Osteocyte (in vitro differentiated cells): ENCODE results near the gene PPIG. TPM values are rescaled to one million over a fixed set of nuclear protein-coding genes. Genes with fewer than 3 reads are reported as not detected.
A peak's percentile ranks its signal among the peaks of the same experiment; 100 is the strongest.

Experiments used
- DNase-seq: peaks from one replicate; pipeline ENCODE4 v3.0.0; 2021; ENCODE audit warnings: mixed read lengths; ENCODE audit not compliant: unreplicated experiment; ENCODE audit errors: extremely low spot score
- H3K27ac Mint-ChIP-seq: one replicate; pipeline ENCODE4 v1.8.0; 2021; ENCODE audit warnings: mild to moderate bottlenecking, mixed read lengths; ENCODE audit not compliant: unreplicated experiment
- H3K27me3 Mint-ChIP-seq: one replicate; pipeline ENCODE4 v1.8.0; 2021; ENCODE audit warnings: mixed read lengths; ENCODE audit not compliant: unreplicated experiment
- H3K36me3 Mint-ChIP-seq: one replicate; pipeline ENCODE4 v1.8.0; 2021; ENCODE audit warnings: mixed read lengths; ENCODE audit not compliant: unreplicated experiment
- H3K4me1 Mint-ChIP-seq: one replicate; pipeline ENCODE4 v1.8.0; 2021; ENCODE audit warnings: mixed read lengths; ENCODE audit not compliant: unreplicated experiment
- H3K4me3 Mint-ChIP-seq: one replicate; pipeline ENCODE4 v1.8.0; 2021; ENCODE audit warnings: mild to moderate bottlenecking, moderate library complexity, mixed read lengths; ENCODE audit not compliant: unreplicated experiment
- H3K9me3 Mint-ChIP-seq: one replicate; pipeline ENCODE4 v1.8.0; 2021; ENCODE audit warnings: mixed read lengths; ENCODE audit not compliant: unreplicated experiment
- total RNA-seq: library from RNA; stranded (reverse); gene quantifications from 2 replicates; pipeline ENCODE4 v1.2.1, GENCODE V29; 2021
- TF ChIP-seq, protein P1 (sequence below): fragments of 200-600 bp; sonication (generic); IDR thresholded peaks from 2 replicates; pipeline ENCODE4 v1.5.0; 2021; ENCODE audit warnings: antibody characterized with exemption, mild to moderate bottlenecking, moderate library complexity

The PPIG gene
- total RNA-seq, 1 donor from 2014 or later = 45.9 TPM

DNA sequence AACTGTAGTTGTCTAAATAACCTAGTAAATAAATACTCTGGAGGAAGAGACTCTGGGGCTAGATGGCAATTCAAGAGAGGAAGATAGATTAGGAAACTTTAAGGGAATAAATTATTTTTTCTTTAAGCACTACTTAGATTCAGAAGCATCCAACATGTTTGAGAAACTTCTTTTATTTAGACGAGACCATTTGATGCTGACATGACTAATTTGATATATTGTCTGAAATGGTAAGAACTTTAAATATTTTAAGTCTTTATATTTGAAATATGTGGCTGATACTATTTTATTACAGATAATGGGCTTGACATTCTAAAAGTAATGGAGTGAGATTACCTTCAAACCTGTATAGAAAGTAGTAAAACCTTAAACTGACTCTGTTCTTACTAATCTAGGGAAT, 36.4 kb downstream of the PPIG start:
- DNase-seq = no peak
- peaks cover 29% of the 10 kb centered on the region for H3K9me3 Mint-ChIP-seq
- TF ChIP-seq, protein P1, sequence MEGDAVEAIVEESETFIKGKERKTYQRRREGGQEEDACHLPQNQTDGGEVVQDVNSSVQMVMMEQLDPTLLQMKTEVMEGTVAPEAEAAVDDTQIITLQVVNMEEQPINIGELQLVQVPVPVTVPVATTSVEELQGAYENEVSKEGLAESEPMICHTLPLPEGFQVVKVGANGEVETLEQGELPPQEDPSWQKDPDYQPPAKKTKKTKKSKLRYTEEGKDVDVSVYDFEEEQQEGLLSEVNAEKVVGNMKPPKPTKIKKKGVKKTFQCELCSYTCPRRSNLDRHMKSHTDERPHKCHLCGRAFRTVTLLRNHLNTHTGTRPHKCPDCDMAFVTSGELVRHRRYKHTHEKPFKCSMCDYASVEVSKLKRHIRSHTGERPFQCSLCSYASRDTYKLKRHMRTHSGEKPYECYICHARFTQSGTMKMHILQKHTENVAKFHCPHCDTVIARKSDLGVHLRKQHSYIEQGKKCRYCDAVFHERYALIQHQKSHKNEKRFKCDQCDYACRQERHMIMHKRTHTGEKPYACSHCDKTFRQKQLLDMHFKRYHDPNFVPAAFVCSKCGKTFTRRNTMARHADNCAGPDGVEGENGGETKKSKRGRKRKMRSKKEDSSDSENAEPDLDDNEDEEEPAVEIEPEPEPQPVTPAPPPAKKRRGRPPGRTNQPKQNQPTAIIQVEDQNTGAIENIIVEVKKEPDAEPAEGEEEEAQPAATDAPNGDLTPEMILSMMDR = no peak
- peaks cover 9% of the 10 kb centered on the region for H3K4me1 Mint-ChIP-seq
- no peak overlapping the region for H3K4me3 Mint-ChIP-seq
- peak overlapping the region; percentile 20 for H3K27ac Mint-ChIP-seq
- H3K36me3 Mint-ChIP-seq = peaks cover 69% of the 10 kb centered on the region
- no peaks in the 10 kb centered on the region for H3K27me3 Mint-ChIP-seq

DNA sequence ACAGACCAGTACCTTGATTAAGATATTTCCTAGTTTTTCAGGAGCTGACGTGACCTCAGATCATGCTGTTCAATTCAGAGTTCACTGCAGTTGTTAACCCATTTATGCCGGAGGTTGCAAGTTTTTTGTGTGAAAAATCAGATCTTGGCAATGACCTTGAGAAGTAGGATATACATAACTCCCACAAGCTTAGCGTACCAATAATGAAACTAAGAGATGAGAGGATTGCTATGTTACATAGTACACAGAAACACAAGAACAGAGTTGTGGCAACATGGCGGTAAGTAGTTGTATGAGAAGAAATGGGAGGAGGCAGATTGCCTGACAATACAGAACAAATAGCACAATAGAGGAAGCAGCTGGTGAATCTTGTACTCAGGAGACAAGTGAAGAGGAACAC, 39.1 kb downstream of the PPIG start:
- DNase-seq = no peak
- H3K27ac Mint-ChIP-seq = no peak overlapping the region
- no peak overlapping the region for H3K4me3 Mint-ChIP-seq
- H3K9me3 Mint-ChIP-seq = peaks cover 9% of the 10 kb centered on the region
- TF ChIP-seq, protein P1 = no peak
- H3K4me1 Mint-ChIP-seq = peaks cover 9% of the 10 kb centered on the region
- no peaks in the 10 kb centered on the region for H3K27me3 Mint-ChIP-seq
- H3K36me3 Mint-ChIP-seq = peaks cover 45% of the 10 kb centered on the region

DNA sequence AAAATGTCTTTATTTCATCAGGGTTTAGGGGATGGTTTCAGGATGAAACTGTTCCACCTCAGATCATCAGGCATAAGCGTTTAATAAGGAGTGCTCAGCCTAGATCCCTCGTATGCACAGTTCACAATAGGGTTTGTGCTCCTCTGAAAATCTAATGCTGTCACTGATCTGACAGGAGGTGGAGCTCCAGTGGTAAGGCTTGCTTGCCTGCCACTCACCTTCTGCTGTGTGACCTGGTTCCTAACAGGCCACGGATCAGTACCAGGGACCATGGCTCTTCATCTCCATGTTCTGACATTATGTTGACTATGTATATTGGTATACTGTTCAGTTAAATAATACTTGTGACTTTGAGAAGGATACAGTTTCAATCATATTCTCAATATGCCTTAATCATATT, 41.6 kb downstream of the PPIG start:
- no peak for DNase-seq
- Mint-ChIP-seq H3K27me3 (no peaks in the 10 kb centered on the region), H3K4me3 (no peak overlapping the region), H3K27ac (no peak overlapping the region), H3K4me1 (no peaks in the 10 kb centered on the region), H3K36me3 (peaks cover 28% of the 10 kb centered on the region), H3K9me3 (no peaks in the 10 kb centered on the region)
- TF ChIP-seq, protein P1 = no peak

DNA sequence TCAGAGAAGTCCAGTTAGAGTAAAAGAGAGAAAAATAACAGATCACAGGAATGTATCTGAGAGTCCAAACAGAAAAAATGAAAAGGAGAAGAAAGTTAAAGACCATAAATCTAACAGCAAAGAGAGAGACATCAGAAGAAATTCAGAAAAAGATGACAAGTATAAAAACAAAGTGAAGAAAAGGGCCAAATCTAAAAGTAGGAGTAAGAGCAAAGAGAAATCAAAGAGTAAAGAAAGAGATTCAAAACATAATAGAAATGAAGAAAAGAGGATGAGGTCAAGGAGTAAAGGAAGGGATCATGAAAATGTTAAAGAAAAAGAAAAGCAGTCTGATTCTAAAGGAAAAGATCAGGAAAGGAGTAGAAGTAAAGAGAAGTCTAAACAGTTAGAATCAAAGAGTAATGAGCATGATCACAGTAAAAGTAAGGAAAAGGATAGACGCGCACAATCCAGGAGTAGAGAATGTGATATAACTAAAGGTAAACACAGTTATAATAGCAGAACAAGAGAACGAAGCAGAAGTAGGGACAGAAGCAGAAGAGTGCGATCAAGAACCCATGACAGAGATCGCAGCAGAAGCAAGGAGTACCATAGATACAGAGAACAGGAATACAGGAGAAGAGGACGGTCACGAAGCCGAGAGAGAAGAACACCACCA, 52.4 kb downstream of the PPIG start:
- Mint-ChIP-seq H3K27ac (no peak overlapping the region), H3K4me1 (no peaks in the 10 kb centered on the region), H3K4me3 (no peak overlapping the region), H3K36me3 (peaks cover 15% of the 10 kb centered on the region), H3K9me3 (no peaks in the 10 kb centered on the region), H3K27me3 (no peaks in the 10 kb centered on the region)
- TF ChIP-seq, protein P1 = no peak
- no peak for DNase-seq

DNA sequence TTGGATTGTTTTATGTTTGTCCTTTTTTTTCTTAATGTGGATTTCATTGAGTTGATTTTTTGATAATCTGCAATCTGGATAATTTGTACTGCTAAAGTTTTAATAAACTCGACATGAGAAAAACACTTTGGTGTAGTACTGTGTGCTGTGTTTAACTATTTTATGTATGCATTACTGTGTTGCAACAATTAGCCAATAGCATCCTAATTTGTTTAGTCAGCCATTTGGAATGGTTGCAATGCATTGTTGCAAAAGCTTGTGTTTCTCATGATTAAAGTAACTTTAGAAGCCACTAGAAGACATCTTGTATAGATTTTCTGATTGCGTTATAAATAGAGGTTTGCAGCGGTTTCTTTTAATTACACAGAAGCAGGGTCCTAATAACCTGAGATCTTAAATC, 53.5 kb downstream of the PPIG start:
- TF ChIP-seq, protein P1 = no peak
- Mint-ChIP-seq H3K27me3 (no peaks in the 10 kb centered on the region), H3K27ac (no peak overlapping the region)

More for the DNA sequence above, 53.5 kb downstream of the PPIG start:
- H3K36me3 Mint-ChIP-seq = peaks cover 13% of the 10 kb centered on the region
- H3K9me3 Mint-ChIP-seq = no peaks in the 10 kb centered on the region
- no peak for DNase-seq
- H3K4me3 Mint-ChIP-seq = no peak overlapping the region
- no peaks in the 10 kb centered on the region for H3K4me1 Mint-ChIP-seq
